ENCODE data around the gene NFIA.

Gene NFIA

GRCh38 chr1:61434276-61434675, 351.9 kb downstream of the NFIA start:
- Histone ChIP-seq H3K36me3 (ENCODE audit: insufficient read depth, low read length) (no peaks in the 10 kb centered on the region), H3K4me2 (ENCODE audit: low read depth, low read length, poor library complexity, severe bottlenecking) (no peak overlapping the region)
- TF ChIP-seq EZH2phosphoT487 (IDR thresholded peaks at IDR 0.05; ENCODE audit: borderline replicate concordance) = no peak
- no peak for TF ChIP-seq CTCF (conservative IDR thresholded peaks at IDR 0.05; ENCODE audit: low read length)

GRCh38 chr1:61435226-61435625, 352.9 kb downstream of the NFIA start:
- Histone ChIP-seq H3K4me1 (ENCODE audit: insufficient read depth, low read length, poor library complexity, severe bottlenecking) (peaks cover 31% of the 10 kb centered on the region), H3K9ac (ENCODE audit: low read depth, low read length, poor library complexity, severe bottlenecking) (no peak overlapping the region), H3K27me3 (ENCODE audit: insufficient read depth, low read length, poor library complexity, severe bottlenecking) (no peaks in the 10 kb centered on the region), H3F3A (ENCODE audit: low read depth) (no peaks in the 10 kb centered on the region), H4K20me1 (ENCODE audit: insufficient read depth, low read length, poor library complexity, severe bottlenecking) (no peaks in the 10 kb centered on the region), H3K79me2 (ENCODE audit: insufficient read depth, low read length) (no peaks in the 10 kb centered on the region), H3K4me2 (ENCODE audit: low read depth, low read length, poor library complexity, severe bottlenecking) (peak overlapping the region; percentile 46), H3K9me3 (ENCODE audit: insufficient read depth, low read depth, low read length) (no peaks in the 10 kb centered on the region), H3K9me2 (replicated peaks; ENCODE audit: low read depth, low read length) (no peaks in the 10 kb centered on the region), H3K36me3 (ENCODE audit: insufficient read depth, low read length) (no peaks in the 10 kb centered on the region), H2AFZ (ENCODE audit: low read length) (peak overlapping the region; percentile 59; the same call in 1 of the 2 replicates), H3K4me3 (ENCODE audit: low read length, poor library complexity, severe bottlenecking) (no peak overlapping the region)
- TF ChIP-seq CTCF (conservative IDR thresholded peaks at IDR 0.05; ENCODE audit: low read length) (no peak), EZH2phosphoT487 (IDR thresholded peaks at IDR 0.05; ENCODE audit: borderline replicate concordance) (no peak)

More at GRCh38 chr1:61434276-61434675, 351.9 kb downstream of the NFIA start:
- Histone ChIP-seq H4K20me1 (ENCODE audit: insufficient read depth, low read length, poor library complexity, severe bottlenecking) (no peaks in the 10 kb centered on the region), H3K9me2 (replicated peaks; ENCODE audit: low read depth, low read length) (no peaks in the 10 kb centered on the region), H3K4me3 (ENCODE audit: low read length, poor library complexity, severe bottlenecking) (no peak overlapping the region), H3F3A (ENCODE audit: low read depth) (no peaks in the 10 kb centered on the region), H3K9ac (ENCODE audit: low read depth, low read length, poor library complexity, severe bottlenecking) (no peak overlapping the region), H3K27me3 (ENCODE audit: insufficient read depth, low read length, poor library complexity, severe bottlenecking) (no peaks in the 10 kb centered on the region), H3K79me2 (ENCODE audit: insufficient read depth, low read length) (no peaks in the 10 kb centered on the region), H3K9me3 (ENCODE audit: insufficient read depth, low read depth, low read length) (no peaks in the 10 kb centered on the region), H2AFZ (ENCODE audit: low read length) (no peak overlapping the region), H3K4me1 (ENCODE audit: insufficient read depth, low read length, poor library complexity, severe bottlenecking) (peaks cover 31% of the 10 kb centered on the region)

- Histone ChIP-seq H3K4me1 (ENCODE audit: insufficient read depth, low read length, poor library complexity, severe bottlenecking) (peaks cover 34% of the 10 kb centered on the region), H4K20me1 (ENCODE audit: insufficient read depth, low read length, poor library complexity, severe bottlenecking) (no peaks in the 10 kb centered on the region), H3F3A (ENCODE audit: low read depth) (no peaks in the 10 kb centered on the region), H3K27me3 (ENCODE audit: insufficient read depth, low read length, poor library complexity, severe bottlenecking) (no peaks in the 10 kb centered on the region), H3K9ac (ENCODE audit: low read depth, low read length, poor library complexity, severe bottlenecking) (peak overlapping the region; percentile 31), H3K4me3 (ENCODE audit: low read length, poor library complexity, severe bottlenecking) (peak overlapping the region; percentile 16), H3K36me3 (ENCODE audit: insufficient read depth, low read length) (no peaks in the 10 kb centered on the region), H3K9me2 (replicated peaks; ENCODE audit: low read depth, low read length) (no peaks in the 10 kb centered on the region), H3K4me2 (ENCODE audit: low read depth, low read length, poor library complexity, severe bottlenecking) (peak overlapping the region; percentile 46), H3K79me2 (ENCODE audit: insufficient read depth, low read length) (no peaks in the 10 kb centered on the region), H2AFZ (ENCODE audit: low read length) (peak overlapping the region; percentile 59; the same call in 1 of the 2 replicates), H3K9me3 (ENCODE audit: insufficient read depth, low read depth, low read length) (no peaks in the 10 kb centered on the region)
- TF ChIP-seq EZH2phosphoT487 (IDR thresholded peaks at IDR 0.05; ENCODE audit: borderline replicate concordance) (no peak), CTCF (conservative IDR thresholded peaks at IDR 0.05; ENCODE audit: low read length) (peak; percentile 80)
These were observed 353.7 kb downstream of the NFIA start for GRCh38 chr1:61436016-61436415.

All from Loucy (cell line).